ENCODE data around the gene LAMTOR3.

DNA sequence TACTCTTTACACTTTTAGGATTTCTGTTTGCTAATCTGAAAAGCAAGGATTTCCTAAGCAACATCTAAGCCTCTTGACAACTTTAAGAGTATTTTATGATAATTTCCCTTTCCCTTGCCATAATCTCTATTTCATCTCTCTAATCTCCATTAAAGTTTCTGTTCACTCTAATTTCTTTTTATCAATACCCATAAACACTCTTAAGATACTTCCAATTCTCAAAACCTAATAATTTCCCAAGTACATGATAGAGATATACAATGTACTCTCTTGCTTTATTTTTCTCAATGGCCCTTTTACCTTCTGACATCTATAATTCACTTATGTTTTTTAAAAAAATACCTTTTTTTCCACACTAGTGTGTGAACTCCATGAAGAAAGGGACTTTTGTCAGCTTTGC, 50.8 kb downstream of the LAMTOR3 start:
- TF ChIP-seq, protein P1, sequence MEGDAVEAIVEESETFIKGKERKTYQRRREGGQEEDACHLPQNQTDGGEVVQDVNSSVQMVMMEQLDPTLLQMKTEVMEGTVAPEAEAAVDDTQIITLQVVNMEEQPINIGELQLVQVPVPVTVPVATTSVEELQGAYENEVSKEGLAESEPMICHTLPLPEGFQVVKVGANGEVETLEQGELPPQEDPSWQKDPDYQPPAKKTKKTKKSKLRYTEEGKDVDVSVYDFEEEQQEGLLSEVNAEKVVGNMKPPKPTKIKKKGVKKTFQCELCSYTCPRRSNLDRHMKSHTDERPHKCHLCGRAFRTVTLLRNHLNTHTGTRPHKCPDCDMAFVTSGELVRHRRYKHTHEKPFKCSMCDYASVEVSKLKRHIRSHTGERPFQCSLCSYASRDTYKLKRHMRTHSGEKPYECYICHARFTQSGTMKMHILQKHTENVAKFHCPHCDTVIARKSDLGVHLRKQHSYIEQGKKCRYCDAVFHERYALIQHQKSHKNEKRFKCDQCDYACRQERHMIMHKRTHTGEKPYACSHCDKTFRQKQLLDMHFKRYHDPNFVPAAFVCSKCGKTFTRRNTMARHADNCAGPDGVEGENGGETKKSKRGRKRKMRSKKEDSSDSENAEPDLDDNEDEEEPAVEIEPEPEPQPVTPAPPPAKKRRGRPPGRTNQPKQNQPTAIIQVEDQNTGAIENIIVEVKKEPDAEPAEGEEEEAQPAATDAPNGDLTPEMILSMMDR (IDR thresholded peaks at IDR 0.05; ENCODE audit: insufficient read depth, low read length, poor library complexity, severe bottlenecking), result no peak
- TF ChIP-seq EZH2phosphoT487 (conservative IDR thresholded peaks at IDR 0.05; ENCODE audit: low read length), result no peak

Data from SU-DHL-6 (cell line).